Measurements from ENCODE around the gene SNCAIP.

DNA sequence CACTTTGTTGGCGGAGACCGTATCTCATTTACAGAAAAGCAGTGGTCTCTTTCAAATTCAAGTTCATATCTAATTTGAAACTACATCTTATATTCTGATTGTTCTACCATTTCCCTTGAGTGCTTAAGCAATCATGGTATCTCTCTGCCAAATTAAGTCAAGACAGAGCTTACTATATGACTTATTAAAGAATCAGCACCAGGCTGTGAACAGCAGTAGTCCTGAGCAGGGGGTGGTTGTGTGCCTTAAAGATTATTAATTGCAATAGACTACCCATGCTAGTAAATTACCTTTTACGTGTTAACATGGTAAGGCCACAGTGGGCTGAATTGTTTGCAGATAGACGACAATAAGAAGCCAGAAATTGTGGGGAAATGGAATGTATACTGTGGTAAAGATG is 21.5 kb downstream of the SNCAIP start:
- TF ChIP-seq POU2F2 (IDR thresholded peaks at IDR 0.05; ENCODE audit: low read depth, low read length) (no peak), SPI1 (IDR thresholded peaks at IDR 0.05; ENCODE audit: low read depth, low read length) (no peak), POLR2AphosphoS5 (IDR thresholded peaks at IDR 0.05; ENCODE audit: low read depth, low read length) (no peak), TAF1 (IDR thresholded peaks at IDR 0.05; ENCODE audit: low read depth, low read length) (no peak), POLR2A (IDR thresholded peaks at IDR 0.05; ENCODE audit: low read depth, low read length) (no peak), PAX5 (IDR thresholded peaks at IDR 0.05; ENCODE audit: insufficient read depth, low read length, severe bottlenecking) (no peak)
